ENCODE data around the gene TEX14.

- TF ChIP-seq CTCF (conservative IDR thresholded peaks at IDR 0.05): no peak
- no peak for TF ChIP-seq EZH2 (IDR thresholded peaks at IDR 0.05; ENCODE audit: low read depth)
Measured at GRCh38 chr17:58648236-58648635, 43.6 kb downstream of the TEX14 start.

All from PC-9 (cell line).